Kidney tubule cell (primary cell): ENCODE measurements around the gene SAMD7.

Experiments used
- DNase-seq: peaks from one replicate; pipeline ENCODE4 v3.0.0-alpha.2; 2018; ENCODE audit warnings: low spot score

SAMD7 gene, protein sequence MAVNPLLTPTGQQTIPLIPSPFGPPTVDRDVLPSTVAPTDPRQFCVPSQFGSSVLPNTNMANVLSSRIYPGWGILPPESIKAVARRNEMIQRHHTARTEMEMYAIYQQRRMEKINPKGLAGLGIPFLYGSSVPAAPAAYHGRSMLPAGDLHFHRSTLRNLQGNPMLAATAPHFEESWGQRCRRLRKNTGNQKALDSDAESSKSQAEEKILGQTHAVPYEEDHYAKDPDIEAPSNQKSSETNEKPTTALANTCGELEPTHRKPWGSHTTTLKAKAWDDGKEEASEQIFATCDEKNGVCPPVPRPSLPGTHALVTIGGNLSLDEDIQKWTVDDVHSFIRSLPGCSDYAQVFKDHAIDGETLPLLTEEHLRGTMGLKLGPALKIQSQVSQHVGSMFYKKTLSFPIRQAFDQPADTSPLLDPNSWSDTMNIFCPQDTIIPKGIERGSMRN

DNA sequence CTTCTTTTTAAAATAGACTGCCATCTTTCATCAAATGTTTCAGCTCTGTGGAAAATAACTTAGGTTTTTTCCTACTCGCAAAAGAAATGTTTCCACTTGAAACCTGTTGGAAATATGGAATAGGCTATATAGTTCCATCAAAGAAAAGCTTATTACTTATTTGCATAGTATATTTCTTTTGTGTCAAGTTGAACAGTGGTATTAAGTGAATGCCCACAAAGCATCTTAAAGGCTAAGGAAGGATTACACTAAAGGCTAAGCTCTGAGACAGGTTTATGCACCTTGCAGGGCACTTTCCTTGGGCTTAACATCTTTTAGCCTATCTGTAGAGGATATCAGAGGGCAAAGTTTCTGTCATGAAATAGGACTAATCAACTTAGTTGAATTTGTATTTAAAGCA is at the start of gene SAMD7:
SAMD7 (plus strand) TSS at position 301 of the 400 bp plus-strand sequence. CDS start 7,927 bp downstream, outside the sequence.
- no peak for DNase-seq

DNA sequence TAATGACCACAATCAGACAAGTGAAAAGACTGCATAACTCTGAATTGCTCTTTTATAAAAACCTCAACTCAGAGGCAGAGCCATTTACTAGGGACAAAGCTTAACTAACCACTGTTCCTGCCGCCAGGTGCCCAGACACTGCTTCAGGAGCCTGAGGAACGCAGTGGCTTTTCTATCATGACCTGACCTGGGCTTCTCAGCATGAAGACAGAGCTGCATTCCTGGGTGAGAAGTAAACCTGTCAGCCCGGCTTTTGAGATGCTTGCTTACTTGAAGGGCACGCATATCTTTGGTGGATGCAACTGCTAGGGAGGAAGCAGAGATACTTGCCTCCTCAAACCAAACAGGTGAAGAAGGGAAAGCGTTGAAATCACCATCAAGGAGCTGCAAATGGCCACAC is 49.5 kb upstream of the SAMD7 start:
- no peak for DNase-seq

DNA sequence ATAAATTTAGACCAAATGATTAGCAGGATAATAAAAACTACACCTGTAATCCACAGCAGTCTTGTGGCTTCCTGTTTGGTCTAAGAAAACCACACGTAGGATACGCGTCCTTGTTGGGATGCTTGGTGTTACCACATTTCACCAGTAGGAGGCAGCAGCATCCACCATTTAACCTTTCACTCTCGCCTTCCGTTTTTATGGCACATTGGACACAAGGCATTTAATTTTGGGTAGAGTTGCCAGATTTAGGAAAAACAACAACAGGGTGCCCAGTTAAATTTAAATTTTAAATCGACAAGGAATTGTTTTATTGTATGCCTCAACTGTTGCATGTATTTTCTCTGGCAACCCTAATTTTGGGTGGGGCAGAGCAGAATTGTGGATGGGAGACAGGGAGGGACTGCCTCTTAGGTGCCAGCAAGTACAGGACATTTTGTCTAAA is 47.9 kb upstream of the SAMD7 start:
- peak; percentile 86 for DNase-seq

DNA sequence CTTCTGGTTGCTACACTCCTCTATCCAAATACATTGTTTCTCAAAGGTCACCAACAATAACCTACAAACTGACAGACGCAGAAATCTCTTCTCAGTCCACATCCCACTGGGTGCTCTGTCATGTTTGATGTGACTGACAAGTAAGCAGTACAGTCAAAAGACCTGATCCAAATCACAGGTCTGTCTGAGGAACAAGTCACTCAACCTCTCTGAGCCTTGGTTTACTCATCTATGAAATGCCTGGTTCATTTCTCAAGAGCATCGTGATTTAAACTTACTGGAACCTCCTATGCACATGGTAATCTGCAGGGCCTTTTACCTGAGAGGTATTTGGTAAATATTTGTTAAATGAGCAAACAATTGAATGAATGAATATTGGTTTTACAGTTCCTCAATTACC is 47.1 kb upstream of the SAMD7 start:
- DNase-seq: no peak

DNA sequence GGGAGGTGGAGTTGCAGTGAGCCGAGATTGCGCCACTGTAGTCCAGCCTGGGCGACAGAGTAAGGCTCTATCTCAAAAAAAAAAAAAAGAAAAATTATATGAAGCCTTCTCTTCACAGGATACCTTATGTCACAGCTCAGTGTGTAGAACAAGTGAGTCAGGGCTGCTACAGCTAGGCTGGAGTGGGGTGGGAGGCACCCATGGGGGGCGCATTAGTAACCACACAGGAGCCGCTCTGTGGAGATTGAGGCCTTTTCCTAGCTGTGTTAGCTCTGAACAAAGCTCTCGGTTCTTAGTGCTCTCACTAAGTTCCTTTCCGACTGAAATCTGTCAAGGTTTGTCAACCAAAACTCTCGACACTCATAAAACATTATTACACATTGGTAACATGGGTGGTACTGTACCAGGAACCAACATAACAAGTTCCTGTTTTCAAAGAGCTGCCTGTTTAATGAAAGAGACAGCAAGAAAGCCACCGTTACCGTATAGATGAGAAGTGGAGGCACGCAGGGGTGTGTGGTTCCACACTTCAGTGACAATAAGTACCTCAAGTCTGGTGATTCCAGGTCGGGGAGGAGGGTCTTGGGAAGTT is 46.1 kb upstream of the SAMD7 start:
- DNase-seq: no peak

DNA sequence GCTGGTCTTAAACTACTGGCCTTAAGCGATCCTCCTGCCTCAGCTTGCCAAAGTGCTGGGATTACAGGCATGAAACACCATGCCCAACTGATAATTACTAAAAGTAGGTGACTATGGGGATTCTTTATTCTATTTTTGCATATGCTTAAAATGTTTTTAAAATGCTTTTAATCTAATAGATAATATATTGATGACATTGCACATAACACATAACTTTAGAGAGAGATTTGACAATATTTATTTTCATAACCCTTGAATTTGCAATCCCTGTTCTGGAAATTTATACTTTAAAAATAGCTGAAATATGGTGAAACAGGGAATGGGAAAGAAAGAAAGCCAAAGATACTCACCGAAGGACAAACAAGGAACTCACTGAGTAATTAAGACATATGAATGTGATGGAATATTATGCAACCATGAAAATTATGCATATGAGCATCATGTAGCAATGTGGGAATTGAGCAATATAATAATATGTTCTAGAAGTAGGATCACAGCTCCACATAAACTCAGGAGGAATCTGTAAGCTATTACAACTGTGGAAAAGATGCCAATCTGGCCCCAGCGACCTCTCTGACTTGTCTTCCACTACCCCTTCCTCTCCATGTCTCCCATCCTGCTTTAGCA is 43.7 kb upstream of the SAMD7 start:
- DNase-seq: no peak

DNA sequence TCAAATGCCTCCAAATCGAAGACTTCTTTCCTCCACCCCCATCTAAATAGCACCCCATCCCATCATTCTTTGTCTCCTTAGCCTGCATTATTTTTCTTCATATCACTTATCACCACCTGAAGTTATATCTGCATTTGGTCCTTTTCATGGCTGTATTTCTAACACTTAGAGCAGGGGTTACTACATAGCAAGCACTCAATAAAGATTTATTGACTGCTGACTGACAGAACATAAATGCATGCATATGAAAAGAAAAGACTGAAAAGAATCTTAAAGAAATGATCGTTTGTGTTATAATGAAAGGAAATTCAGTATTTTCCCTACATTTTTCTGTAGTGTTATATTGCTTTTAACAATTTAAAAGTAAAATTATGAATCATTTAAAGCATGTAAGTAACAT is 43.0 kb upstream of the SAMD7 start:
- DNase-seq: no peak

DNA sequence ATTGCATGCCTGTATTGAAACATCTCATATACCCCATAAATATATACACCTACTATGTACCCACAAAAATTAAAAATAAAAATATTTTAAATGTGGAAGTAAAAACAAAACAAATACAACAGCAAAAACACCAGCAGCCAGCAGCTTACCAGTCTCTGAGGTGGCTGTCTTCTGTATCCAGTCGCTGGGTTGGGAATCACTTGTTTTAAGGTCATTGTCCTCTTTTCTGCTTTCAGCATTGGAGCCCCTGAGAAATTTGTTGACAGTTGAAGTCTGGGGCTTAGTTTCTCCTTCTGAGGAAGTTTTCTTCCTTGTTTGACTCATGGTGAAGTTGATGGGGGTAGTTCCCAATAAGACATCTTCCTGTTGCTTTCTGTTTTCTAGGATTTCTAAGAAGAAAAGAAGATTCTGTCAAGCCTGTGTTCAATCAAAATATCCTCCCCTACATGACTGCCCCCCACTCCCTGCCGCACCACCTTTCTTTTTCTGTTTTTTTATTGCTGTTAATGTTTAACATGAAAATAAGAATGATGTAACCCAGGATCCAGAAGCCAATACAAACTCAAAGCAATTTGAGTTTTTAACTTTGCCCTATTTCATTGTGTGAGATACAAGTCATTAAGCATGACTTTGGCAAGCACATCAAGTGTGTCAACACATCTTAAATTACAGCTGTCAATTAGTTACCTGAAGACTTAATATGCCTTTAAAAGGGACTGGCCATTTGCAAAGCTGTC is 41.7 kb upstream of the SAMD7 start, which contains the start of gene LRRC31:
LRRC31 (minus strand) TSS at position 452 of the 737 bp plus-strand sequence; CDS start at position 324, 128 bp downstream.
- DNase-seq: peak; percentile 79

DNA sequence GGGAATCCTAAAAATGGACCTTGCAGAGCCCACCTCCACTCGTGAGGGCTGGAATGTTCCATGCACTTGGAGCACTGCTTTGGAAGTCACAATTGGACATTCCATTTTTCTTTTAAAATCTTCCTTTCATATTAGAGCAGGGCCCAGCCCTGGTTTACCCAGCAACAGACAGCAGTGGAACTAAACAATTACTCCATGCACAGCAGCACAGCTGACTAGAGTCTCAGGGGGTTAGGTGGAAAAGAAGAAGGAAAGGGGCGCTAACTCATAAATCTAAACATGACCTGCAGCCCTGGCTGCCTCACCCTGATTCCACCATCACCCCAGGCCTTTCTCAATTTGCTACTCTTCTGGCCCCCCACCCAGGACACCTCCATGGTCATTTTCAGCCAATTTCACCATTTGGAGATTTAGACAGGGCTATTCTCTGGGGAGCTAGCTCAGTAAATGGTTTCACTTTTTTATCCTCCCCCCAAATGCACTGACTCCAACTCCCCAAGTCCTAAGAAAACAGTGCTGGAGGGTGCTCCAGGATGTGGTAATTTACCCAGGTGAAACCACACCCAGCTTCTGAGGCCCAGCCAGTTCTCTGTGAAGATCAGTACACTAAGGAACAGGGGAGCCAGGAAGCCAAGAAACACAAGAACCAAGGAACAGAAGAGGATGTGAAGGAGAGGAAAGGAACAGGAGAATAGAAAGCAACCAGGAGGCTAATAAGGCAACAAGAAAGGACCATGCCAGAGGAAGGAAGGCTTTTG is 40.1 kb upstream of the SAMD7 start:
- DNase-seq: peak; percentile 36

DNA sequence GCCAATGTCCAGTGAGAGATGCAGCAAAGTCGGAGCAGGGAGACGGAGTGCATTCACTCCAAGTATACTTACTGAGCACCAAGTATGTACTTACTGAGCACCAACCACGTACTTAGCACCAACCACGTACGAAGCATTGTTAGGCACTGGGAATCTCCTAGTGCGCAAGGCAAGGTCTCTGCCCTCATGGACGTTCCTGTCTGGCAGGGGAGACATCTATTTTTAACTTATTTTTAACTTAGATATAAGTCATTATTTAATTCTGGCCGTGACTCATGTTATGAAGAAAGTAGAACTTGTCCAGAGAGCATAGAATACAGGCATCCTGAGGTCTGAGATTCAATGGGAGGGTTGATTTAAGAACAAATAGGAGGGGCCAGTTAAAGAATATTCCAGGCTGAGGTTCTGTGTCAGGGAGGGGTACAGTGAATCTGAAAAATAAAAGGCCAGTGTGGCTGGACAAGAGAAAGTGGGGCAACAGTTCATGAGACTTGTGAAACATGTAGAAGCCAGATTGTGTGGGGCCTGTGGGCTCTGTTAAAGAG is 32.3 kb upstream of the SAMD7 start:
- no peak for DNase-seq

DNA sequence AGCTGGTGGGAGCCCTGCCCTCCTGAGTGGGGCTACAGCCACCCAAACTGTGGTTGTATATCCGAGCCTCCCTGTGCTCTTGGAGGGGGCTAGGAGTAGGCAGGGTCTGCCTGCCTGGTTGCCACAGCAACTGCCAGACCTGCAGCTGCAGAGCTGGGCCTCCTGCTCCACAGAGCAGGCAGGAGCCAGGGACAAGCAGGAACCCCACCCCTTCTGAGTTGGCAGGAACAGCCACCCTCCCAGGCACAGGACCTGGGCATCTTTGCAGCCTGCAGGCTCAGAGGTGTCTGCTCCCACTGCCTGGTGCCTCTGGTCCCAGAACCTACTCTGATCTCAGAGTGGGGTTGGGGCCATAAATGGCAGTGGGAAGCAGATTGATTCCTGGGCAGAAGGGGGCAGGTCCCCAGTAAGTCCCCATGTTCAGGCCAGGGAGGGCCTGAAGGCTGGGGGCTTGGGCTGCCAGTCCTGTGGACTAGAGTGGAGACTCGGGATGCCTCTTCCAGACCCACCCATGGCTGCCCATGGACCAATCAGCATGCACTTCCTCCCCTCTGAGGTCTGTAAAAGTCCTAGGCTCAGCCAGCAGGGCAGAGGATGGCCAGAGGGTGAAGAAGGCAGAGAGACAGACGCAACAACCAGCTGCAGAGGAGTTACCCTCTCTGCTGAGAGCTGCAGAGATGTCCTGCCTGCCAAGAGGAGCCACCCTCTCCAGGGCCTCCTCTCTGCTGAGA is 31.4 kb upstream of the SAMD7 start:
- no peak for DNase-seq

DNA sequence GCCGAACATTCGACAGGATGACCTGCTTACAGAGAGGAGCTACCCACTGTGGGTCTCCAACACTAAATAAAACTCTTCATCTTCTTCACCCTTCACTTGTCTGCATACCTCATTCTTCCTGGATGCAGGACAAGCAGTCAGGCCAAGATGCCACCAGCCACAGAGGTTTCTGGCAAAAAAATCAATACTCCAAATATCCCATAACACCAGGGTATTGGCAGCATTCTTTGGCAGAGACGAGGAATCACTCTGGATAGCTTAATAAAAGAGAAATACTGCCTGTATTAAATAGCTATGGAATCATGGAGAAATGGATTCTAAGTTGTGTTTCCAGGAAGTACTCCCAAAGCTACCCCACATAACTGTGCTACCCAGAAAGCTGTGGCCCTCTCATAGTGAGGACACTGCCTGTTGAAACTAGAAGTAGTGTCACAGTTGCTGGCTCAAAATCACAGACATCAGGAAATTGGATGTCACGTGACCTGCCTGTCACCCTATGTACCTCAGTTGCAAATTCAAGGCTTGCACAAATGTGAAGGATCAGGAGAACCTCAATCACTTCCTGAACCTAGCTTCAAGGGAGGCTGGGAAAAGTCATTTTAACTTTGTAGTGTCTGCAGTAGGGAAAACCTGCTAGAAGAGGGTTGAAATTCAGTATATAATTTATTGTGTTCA is 30.7 kb upstream of the SAMD7 start:
- no peak for DNase-seq

DNA sequence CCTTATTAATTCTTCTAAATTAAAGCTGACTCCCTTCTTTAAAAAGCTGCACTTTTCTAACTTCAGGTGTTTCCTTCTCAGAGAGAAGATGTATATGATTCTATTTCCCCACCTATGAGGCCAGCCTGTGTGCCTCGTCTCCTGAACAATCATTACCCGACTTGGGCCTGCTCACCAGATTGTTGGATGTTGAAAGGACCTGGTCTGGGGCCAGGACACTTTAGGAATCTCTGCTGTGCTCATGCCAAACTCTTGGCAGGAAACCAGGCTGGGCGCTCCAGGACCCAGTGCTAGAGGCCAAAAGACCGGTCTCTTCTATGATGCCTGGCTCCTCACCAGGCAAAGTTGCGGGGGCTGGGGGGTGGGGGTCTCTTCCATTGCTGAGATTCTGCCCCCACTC is 24.7 kb upstream of the SAMD7 start:
- peak; percentile 57 for DNase-seq

DNA sequence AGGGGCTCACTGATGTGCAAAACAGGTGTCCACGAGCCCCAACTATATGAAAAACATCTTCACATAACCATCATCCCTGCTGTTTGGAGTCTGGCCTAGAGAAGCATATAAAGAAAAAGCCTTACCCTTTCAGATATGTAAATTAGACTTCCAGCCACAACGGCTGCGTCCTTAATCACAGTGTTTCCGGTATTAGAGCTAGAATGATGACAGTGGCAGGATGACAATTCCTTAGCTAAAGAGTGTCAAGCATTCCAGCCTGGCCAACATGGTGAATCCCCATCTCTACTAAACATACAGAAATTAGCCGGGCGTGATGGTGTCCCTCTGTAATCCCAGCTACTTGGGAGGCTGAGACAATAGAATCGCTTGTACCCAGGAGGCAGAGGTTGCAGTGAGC is 19.5 kb upstream of the SAMD7 start:
- no peak for DNase-seq

DNA sequence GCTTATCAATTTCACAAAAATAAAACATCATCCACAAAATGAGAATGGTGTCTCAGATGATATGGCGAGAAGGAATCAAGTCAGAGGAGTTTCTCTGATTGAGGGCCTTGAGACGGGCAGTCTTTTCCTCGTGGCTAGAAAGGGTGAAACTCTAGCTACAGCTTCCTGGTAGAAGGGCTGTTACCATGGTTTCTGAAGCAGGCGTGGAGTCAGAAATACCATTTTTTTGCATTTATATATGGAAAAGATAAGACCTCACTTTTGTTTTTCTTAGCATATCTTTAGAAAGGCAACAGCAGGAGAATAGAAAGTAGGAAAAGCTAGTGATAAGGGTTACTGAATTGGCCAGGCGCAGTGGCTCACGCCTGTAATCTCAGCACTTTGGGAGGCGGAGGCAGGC is 17.3 kb upstream of the SAMD7 start:
- no peak for DNase-seq

DNA sequence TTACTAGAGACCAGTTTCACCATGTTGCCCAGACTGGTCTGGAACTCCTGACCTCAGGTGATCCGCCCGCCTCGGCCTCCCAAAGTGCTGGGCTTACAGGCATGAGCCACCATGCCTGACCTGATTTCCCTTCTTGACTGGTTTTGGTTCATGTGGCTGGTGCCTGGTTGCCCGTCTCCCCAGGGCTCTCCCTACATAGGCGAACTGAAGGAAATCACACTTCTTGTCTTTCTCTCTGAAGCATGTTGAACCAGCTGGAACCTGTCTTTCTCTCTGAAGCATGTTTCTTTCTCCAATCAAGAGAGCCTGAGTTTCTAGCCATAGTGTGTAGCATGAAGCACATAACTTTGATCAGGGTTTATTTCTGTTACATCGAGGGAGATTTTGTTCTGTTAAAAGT is 16.3 kb upstream of the SAMD7 start:
- no peak for DNase-seq

DNA sequence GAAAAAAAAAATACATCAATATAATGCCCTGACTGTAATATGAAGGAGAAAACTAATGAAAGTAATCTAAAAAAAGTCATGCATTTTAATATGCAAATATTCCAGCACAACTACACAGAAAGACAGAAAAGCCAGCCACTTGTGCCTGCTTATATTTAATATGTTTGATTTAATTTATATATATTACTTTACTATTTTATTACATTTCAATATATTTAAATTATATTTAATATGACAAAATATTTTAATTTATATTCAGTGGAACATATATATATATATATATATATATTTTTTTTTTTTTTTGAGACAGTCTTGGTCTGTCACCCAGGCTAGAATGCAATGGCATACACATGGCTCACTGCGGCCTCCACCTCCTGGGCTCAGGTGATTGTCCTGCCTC is 14.1 kb upstream of the SAMD7 start:
- DNase-seq: no peak

DNA sequence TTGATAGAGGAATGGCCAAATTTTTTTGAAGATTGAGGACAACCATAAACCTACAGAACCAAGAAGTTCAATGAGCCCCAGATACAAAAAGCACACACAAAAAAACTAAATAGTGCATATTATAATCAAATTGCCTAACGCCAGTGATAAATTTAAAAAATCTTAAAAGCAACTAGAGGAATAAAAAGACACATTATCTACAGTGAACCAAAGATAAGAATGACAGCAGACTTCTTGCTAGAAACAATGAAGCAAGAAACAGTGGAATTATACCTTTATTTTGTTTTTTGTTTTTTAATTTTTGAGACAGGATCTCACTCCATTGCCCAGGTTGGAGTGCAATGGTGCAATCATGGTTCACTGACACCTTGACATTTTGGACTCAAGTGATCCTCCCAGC is 9.9 kb upstream of the SAMD7 start:
- no peak for DNase-seq

DNA sequence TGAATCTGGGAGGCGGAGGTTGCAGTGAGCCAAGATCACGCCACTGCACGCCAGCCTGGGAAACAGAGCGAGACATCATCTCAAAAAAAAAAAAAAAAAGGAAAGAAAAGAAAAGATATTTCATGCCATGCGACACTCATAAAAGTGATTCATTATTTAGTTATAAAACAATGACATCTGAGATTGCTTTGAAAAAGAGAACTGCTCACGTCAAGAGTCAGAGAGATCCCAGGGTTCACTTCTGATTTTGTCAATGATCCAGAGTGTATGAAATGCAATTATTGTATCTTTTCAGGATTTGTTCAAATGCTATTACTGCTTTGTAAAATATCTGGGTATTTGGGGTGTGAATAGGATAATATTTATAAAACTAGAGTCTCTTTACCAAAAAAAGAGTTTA is 6.0 kb upstream of the SAMD7 start:
- no peak for DNase-seq

DNA sequence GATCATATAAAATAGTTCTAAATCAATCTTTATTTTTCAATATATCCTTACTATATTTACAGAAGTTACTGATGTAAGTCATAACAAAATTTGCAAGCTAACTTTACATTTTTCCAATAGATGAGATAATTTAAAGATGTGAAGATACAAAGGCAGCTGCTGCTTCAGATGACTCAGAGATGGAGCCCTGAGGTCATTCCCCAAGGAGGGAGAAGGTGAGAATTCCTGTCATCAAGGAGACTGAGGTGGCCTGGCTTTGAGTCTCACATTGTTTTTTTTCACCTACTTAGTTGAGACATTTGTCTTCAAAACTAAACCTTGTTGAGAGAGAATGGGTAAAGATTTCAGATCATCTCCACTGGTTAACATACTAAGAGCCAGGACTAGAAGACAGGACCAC is 3.9 kb upstream of the SAMD7 start:
- peak; percentile 5 for DNase-seq
